H1 (cell line): ENCODE results near the gene SEMA3F. TPM values are rescaled to one million over a fixed set of nuclear protein-coding genes. Genes with fewer than 3 reads are reported as not detected.

Experiments used
- CTCF ChIA-PET: fragments of 300-600 bp; sonication (Branson Sonifier 250); formaldehyde crosslinking; loops from one replicate; lab custom pipeline; 2021; ENCODE audit not compliant: partially characterized antibody; lab: Charles Lee
- POLR2A ChIA-PET: fragments of 300-600 bp; sonication (Branson Sonifier 250); formaldehyde crosslinking; loops from one replicate; lab custom pipeline; 2021; ENCODE audit warnings: inconsistent platforms; ENCODE audit not compliant: partially characterized antibody; lab: Charles Lee
- DNase-seq, 2 experiments: peaks; one replicate each; pipeline versions ENCODE4 v3.0.0 to v3.0.0-alpha.2; 2010 to 2022; ENCODE audit warnings: low spot score in 2 of 2, low read depth in 1 of 2, mixed read lengths in 1 of 2
- FAIRE-seq: peaks from 2 replicates; lab custom pipeline; 2011; peaks lifted over from hg19 to GRCh38; lab: Jason Lieb, UNC
- H2AFZ ChIP-seq: 2 replicates; pipeline ENCODE4 v1.8.1; 2012; ENCODE audit warnings: low read length, inconsistent platforms
- H2AK5ac ChIP-seq: 2 replicates; pipeline ENCODE4 v1.6.1; 2013; ENCODE audit warnings: low read depth, low read length
- H2BK120ac ChIP-seq: replicated peaks from 2 replicates; pipeline ENCODE3; 2013; ENCODE audit warnings: low read depth, low read length, inconsistent platforms
- H2BK12ac ChIP-seq: 2 replicates; pipeline ENCODE4 v1.6.1; 2013; ENCODE audit warnings: low read depth, low read length
- H2BK15ac ChIP-seq: 2 replicates; pipeline ENCODE4 v1.6.1; 2013; ENCODE audit warnings: low read length
- H2BK20ac ChIP-seq: 2 replicates; pipeline ENCODE4 v1.6.1; 2013; ENCODE audit warnings: low read length
- H2BK5ac ChIP-seq: 2 replicates; pipeline ENCODE4 v1.6.1; 2013; ENCODE audit warnings: low read depth, low read length
- H3K14ac ChIP-seq: 2 replicates; pipeline ENCODE4 v1.6.1; 2013; ENCODE audit warnings: inconsistent platforms; ENCODE audit not compliant: insufficient read length
- H3K18ac ChIP-seq: 2 replicates; pipeline ENCODE4 v1.6.1; 2013; ENCODE audit warnings: low read length; ENCODE audit errors: extremely low read depth
- H3K23ac ChIP-seq: 2 replicates; pipeline ENCODE4 v1.6.1; 2013; ENCODE audit warnings: inconsistent platforms; ENCODE audit not compliant: insufficient read length
- H3K23me2 ChIP-seq: 2 replicates; pipeline ENCODE4 v1.6.1; 2013; ENCODE audit warnings: low read depth, low read length
- H3K27ac ChIP-seq: 2 replicates; pipeline ENCODE4 v1.6.1; 2011; ENCODE audit warnings: low read depth, low read length, inconsistent platforms
- H3K27me3 ChIP-seq, 4 experiments: replicated peaks in 1 of 4; 1 replicate in 1 of 4; 2 replicates in 3 of 4; pipeline versions ENCODE4 v1.6.1 to v1.8.1; 2011 to 2013; ENCODE audit warnings: low read length in 3 of 4, mild to moderate bottlenecking in 3 of 4, inconsistent platforms in 2 of 4, mixed read lengths in 2 of 4, moderate library complexity in 1 of 4; ENCODE audit not compliant: control insufficient read depth in 3 of 4, insufficient read depth in 3 of 4; ENCODE audit errors: extremely low read depth in 1 of 4
- H3K36me3 ChIP-seq, 4 experiments: 2 replicates each; pipeline versions ENCODE4 v1.6.1 to v1.8.1; 2011 to 2013; ENCODE audit warnings: mild to moderate bottlenecking in 4 of 4, low read length in 3 of 4, moderate library complexity in 2 of 4, control low read depth in 1 of 4, inconsistent platforms in 1 of 4; ENCODE audit not compliant: insufficient read depth in 4 of 4, control insufficient read depth in 2 of 4
- H3K4ac ChIP-seq: replicated peaks from 2 replicates; pipeline ENCODE3; 2013; ENCODE audit warnings: low read length, low read depth, mixed read lengths, inconsistent platforms; ENCODE audit not compliant: insufficient read length
- H3K4me1 ChIP-seq, 4 experiments: replicated peaks in 1 of 4; 1 replicate in 1 of 4; 2 replicates in 3 of 4; pipeline versions ENCODE4 v1.6.1 to v1.8.1; 2011 to 2013; ENCODE audit warnings: low read length in 3 of 4, inconsistent platforms in 2 of 4, mixed read lengths in 1 of 4; ENCODE audit not compliant: insufficient read depth in 4 of 4, control insufficient read depth in 3 of 4
- H3K4me2 ChIP-seq, 2 experiments: 2 replicates each; pipeline versions ENCODE4 v1.6.1 to v1.8.1; 2011 to 2013; ENCODE audit warnings: low read depth in 2 of 2, low read length in 2 of 2, control low read depth in 1 of 2, inconsistent platforms in 1 of 2, mild to moderate bottlenecking in 1 of 2; ENCODE audit not compliant: insufficient read depth in 1 of 2
- H3K4me3 ChIP-seq, 4 experiments: fragments of 200-600, 300-600 bp in 1 of 4; sonication (generic), shearing (Covaris generic), sonication (Bioruptor Twin) in 1 of 4; 2 replicates each; pipeline versions ENCODE4 v1.5.1 to v1.8.1; 2011 to 2016; ENCODE audit warnings: low read length in 4 of 4, low read depth in 3 of 4, control low read depth in 2 of 4, inconsistent platforms in 2 of 4, mild to moderate bottlenecking in 2 of 4, mixed read lengths in 1 of 4, moderate library complexity in 1 of 4; ENCODE audit not compliant: insufficient read depth in 2 of 4; ENCODE audit errors: extremely low read depth in 1 of 4
- H3K56ac ChIP-seq: replicated peaks from 2 replicates; pipeline ENCODE3; 2013; ENCODE audit warnings: low read depth, mild to moderate bottlenecking, mixed read lengths, low read length, inconsistent platforms; ENCODE audit not compliant: insufficient read length
- H3K79me1 ChIP-seq: 2 replicates; pipeline ENCODE4 v1.6.1; 2013; ENCODE audit warnings: low read depth, low read length, control low read depth
- H3K79me2 ChIP-seq, 2 experiments: 2 replicates each; pipeline versions ENCODE4 v1.6.1 to v1.8.1; 2012 to 2013; ENCODE audit warnings: low read length in 2 of 2, mild to moderate bottlenecking in 2 of 2, inconsistent platforms in 1 of 2; ENCODE audit not compliant: insufficient read depth in 2 of 2, control insufficient read depth in 1 of 2
- H3K9ac ChIP-seq, 4 experiments: replicated peaks in 1 of 4; 1 replicate in 1 of 4; 2 replicates in 3 of 4; pipeline versions ENCODE4 v1.6.1 to v1.8.1; 2011 to 2013; ENCODE audit warnings: low read depth in 3 of 4, low read length in 3 of 4, control low read depth in 2 of 4, mild to moderate bottlenecking in 2 of 4, moderate library complexity in 2 of 4, inconsistent platforms in 1 of 4; ENCODE audit errors: extremely low read depth in 1 of 4
- H3K9me3 ChIP-seq, 2 experiments: 2 replicates each; pipeline versions ENCODE4 v1.6.1 to v1.8.1; 2012 to 2013; ENCODE audit warnings: mild to moderate bottlenecking in 2 of 2, moderate library complexity in 2 of 2, control low read depth in 1 of 2, inconsistent platforms in 1 of 2, low read depth in 1 of 2, low read length in 1 of 2, mixed read lengths in 1 of 2; ENCODE audit not compliant: insufficient read depth in 2 of 2
- H4K20me1 ChIP-seq, 2 experiments: replicated peaks in 1 of 2; 2 replicates each; pipeline versions ENCODE3 to v1.8.1; 2011 to 2013; ENCODE audit warnings: inconsistent platforms in 2 of 2, low read length in 2 of 2, mild to moderate bottlenecking in 1 of 2; ENCODE audit not compliant: insufficient read depth in 2 of 2, control insufficient read depth in 1 of 2
- H4K5ac ChIP-seq: 2 replicates; pipeline ENCODE4 v1.6.1; 2013; ENCODE audit warnings: low read length, low read depth, mixed read lengths, inconsistent platforms; ENCODE audit not compliant: insufficient read length
- H4K8ac ChIP-seq: 2 replicates; pipeline ENCODE4 v1.8.0; 2013; ENCODE audit warnings: mild to moderate bottlenecking, moderate library complexity, low read length, inconsistent platforms; ENCODE audit not compliant: insufficient read depth; ENCODE audit errors: extremely low read depth
- H4K91ac ChIP-seq: replicated peaks from 2 replicates; pipeline ENCODE3; 2013; ENCODE audit warnings: low read length, mixed read lengths, inconsistent platforms; ENCODE audit not compliant: insufficient read length
- CHD2 ChIP-seq: IDR thresholded peaks from 2 replicates; pipeline ENCODE4 v1.6.1; 2012; ENCODE audit warnings: low read length, improper control_type of control experiment
- KDM1A ChIP-seq: fragments of 200-600, 300-600 bp; sonication (generic); IDR thresholded peaks from 2 replicates; pipeline ENCODE4 v1.7.1; 2016; ENCODE audit warnings: mild to moderate bottlenecking, low read length, borderline replicate concordance
- SAP30 ChIP-seq: fragments of 300-600 bp; sonication (generic); IDR thresholded peaks from 2 replicates; pipeline ENCODE4 v1.7.1; 2012; ENCODE audit warnings: low read length, moderate library complexity, mild to moderate bottlenecking, inconsistent platforms; ENCODE audit not compliant: insufficient read depth, insufficient replicate concordance
- SP4 ChIP-seq: IDR thresholded peaks from 2 replicates; pipeline ENCODE4 v1.6.1; 2012; ENCODE audit warnings: low read length, inconsistent platforms
- WGBS, 2 experiments: shearing (Covaris generic) in 1 of 2; methylation state at CpG; one replicate each; pipeline versions ENCODE4 v1.1.6 to v1.1.7; 2013 to 2015; ENCODE audit warnings: low lambda C conversion rate in 2 of 2, mixed read lengths in 2 of 2, inconsistent platforms in 1 of 2, low coverage in 1 of 2, missing lambda C conversion rate in 1 of 2; ENCODE audit not compliant: insufficient replicate concordance in 2 of 2, insufficient coverage in 1 of 2, insufficient read length in 1 of 2; ENCODE audit errors: extremely low coverage in 1 of 2, missing lambda C conversion rate in 1 of 2; 5-methylcytosine and 5-hydroxymethylcytosine counted together
- polyA plus RNA-seq, 7 experiments: library from polyadenylated mRNA; depleted of rRNA in 3 of 7; stranded (reverse) in 5 of 7; unstranded in 2 of 7; fragments of >200 nt in 5 of 7; fragments of 200-250 nt in 2 of 7; gene quantifications; 1 replicate in 5 of 7; 2 replicates in 1 of 7; 4 replicates in 1 of 7; pipeline versions ENCODE4 v1.2.1 to v1.2.3, GENCODE V29; 2011 to 2013; ENCODE audit warnings: missing spikeins in 2 of 7, mixed read lengths in 2 of 7
- total RNA-seq: library from RNA; stranded (reverse); fragmentation: NEBNext Ultra II Directional; extraction: Animal tissue kit (Norgen Biotek cat#: 25700); gene quantifications from 2 replicates; pipeline ENCODE4 v1.2.1, GENCODE V29; 2021

SEMA3F gene
- total and polyA plus RNA-seq, 2 of the 8 experiments (the other 6 are each of a cell fraction or from before 2014, with no cell fraction given): 20.3 to 37.0 TPM

- no peaks in the 10 kb centered on the region for H4K20me1 ChIP-seq
- FAIRE-seq (no peak), DNase-seq (no peak)
- H3K36me3 ChIP-seq: no peaks in the 10 kb centered on the region
- peaks cover 4% of the 10 kb centered on the region; the same call in 1 of the 2 replicates for H3K23me2 ChIP-seq
- no peaks in the 10 kb centered on the region for H3K9me3 ChIP-seq
- no peaks in the 10 kb centered on the region for H3K79me2 ChIP-seq
- H3K4me2 ChIP-seq: no peak overlapping the region; a peak in 1 of 4 replicates
- 0 out of 2 replicates have a peak overlapping the region, but pooled peaks have one; percentile 76 for H2AK5ac ChIP-seq
- peak overlapping the region; percentile 56 for H2BK120ac ChIP-seq
- H3K14ac ChIP-seq: no peak overlapping the region
- POLR2A ChIA-PET: interaction anchor here (1.2 to 6.1 kb wide), 6 partner anchors 9 to 67 kb away, joined by 3 to 54 read pairs (median 7); no protein-coding TSS in a partner anchor
- TF ChIP-seq CHD2 (no peak), SP4 (no peak), KDM1A (peak; percentile 44; the same call in 1 of the 2 replicates), SAP30 (no peak)
- H3K79me1 ChIP-seq: no peaks in the 10 kb centered on the region
- H3K4ac ChIP-seq: peak overlapping the region; percentile 73
- H4K91ac ChIP-seq: peak overlapping the region; percentile 92
- no peak overlapping the region for H4K5ac ChIP-seq
- peak overlapping the region; percentile 83; the same call in 1 of the 2 replicates for H2BK15ac ChIP-seq
- no peak overlapping the region for H3K23ac ChIP-seq
- no peak overlapping the region for H3K27ac ChIP-seq
- H2AFZ ChIP-seq: no peak overlapping the region
- no peak overlapping the region for H3K56ac ChIP-seq
- CTCF ChIA-PET: interaction anchor here (0.7 to 5.3 kb wide), 12 partner anchors 11 to 75 kb away, joined by 3 to 54 read pairs (median 5); no protein-coding TSS in a partner anchor
- H3K9ac ChIP-seq: no peak overlapping the region; a peak in 1 of 7 replicates
- peak overlapping the region; percentile 75; the same call in 1 of the 2 replicates for H2BK20ac ChIP-seq
- peak overlapping the region; percentile 91; the same call in 1 of the 2 replicates for H2BK12ac ChIP-seq
- no peak overlapping the region for H3K4me3 ChIP-seq
- peak overlapping the region; percentile 91; the same call in 1 of the 2 replicates for H2BK5ac ChIP-seq
- H4K8ac ChIP-seq: no peak overlapping the region
- WGBS, 2 experiments: 100% methylated on average over 1 of the region's 1 CpG; no CpG with 5 or more reads in 1 of the 2 experiments
- H3K4me1 ChIP-seq: peaks cover 5 to 27% (median 17%) of the 10 kb centered on the region in 4 experiments
- peaks cover 2 to 17% (median 13%) of the 10 kb centered on the region in 4 experiments; a peak in 6 of 7 replicates for H3K27me3 ChIP-seq
- H3K18ac ChIP-seq: peak overlapping the region; percentile 42
These were observed 4.7 kb upstream of the SEMA3F start for GRCh38 chr3:50150404-50150750.
